MCF 10A (cell line): ENCODE data around the gene MRPL28. TPM values are rescaled to one million over a fixed set of nuclear protein-coding genes. Genes with fewer than 3 reads are reported as not detected.
A peak's percentile ranks its signal among the peaks of the same experiment; 100 is the strongest.

Source experiments
- BruUV-seq: library from RNA; stranded (reverse); fragments of 400-500 nt; replicated peaks from 2 replicates; lab custom pipeline; 2021; lab: Mats Ljungman, UMichigan
- CTCF ChIA-PET: fragments of 300-600 bp; sonication (Branson Sonifier 250); formaldehyde crosslinking; extraction: SDS; loops from one replicate; lab custom pipeline; 2021; ENCODE audit warnings: antibody characterized with exemption, inconsistent platforms; lab: Yijun Ruan, JAX
- POLR2A ChIA-PET: fragments of 300-600, 350-650 bp; sonication (Branson Sonifier 250); formaldehyde crosslinking; extraction: SDS; loops from one replicate; lab custom pipeline; 2020; ENCODE audit warnings: antibody characterized with exemption, inconsistent platforms; lab: Yijun Ruan, JAX
- DNase-seq: peaks from one replicate; pipeline ENCODE4 v3.0.0-alpha.2; 2018; ENCODE audit not compliant: unreplicated experiment
- H3K27ac Mint-ChIP-seq: one replicate; pipeline ENCODE4 v1.8.0; 2022; ENCODE audit warnings: mild to moderate bottlenecking, low read depth, mixed read lengths; ENCODE audit not compliant: unreplicated experiment
- H3K27me3 Mint-ChIP-seq: one replicate; pipeline ENCODE4 v1.8.0; 2022; ENCODE audit warnings: mixed read lengths; ENCODE audit not compliant: insufficient read depth, unreplicated experiment
- H3K36me3 Mint-ChIP-seq: one replicate; pipeline ENCODE4 v1.8.0; 2022; ENCODE audit warnings: mild to moderate bottlenecking, moderate library complexity, mixed read lengths; ENCODE audit not compliant: insufficient read depth, unreplicated experiment
- H3K4me1 Mint-ChIP-seq: one replicate; pipeline ENCODE4 v1.8.0; 2022; ENCODE audit warnings: mixed read lengths; ENCODE audit not compliant: insufficient read depth, unreplicated experiment
- H3K4me3 Mint-ChIP-seq: one replicate; pipeline ENCODE4 v1.8.0; 2022; ENCODE audit warnings: mild to moderate bottlenecking, moderate library complexity, mixed read lengths; ENCODE audit not compliant: unreplicated experiment
- H3K9me3 Mint-ChIP-seq: one replicate; pipeline ENCODE4 v1.8.0; 2022; ENCODE audit warnings: mixed read lengths; ENCODE audit not compliant: unreplicated experiment
- intact Hi-C: fragments of 100-400 bp; cut with micrococcal nuclease; formaldehyde crosslinking; loops from 2 replicates; pipeline ENCODE4 v1.14.1; 2022
- total RNA-seq: library from RNA; stranded (reverse); gene quantifications from 2 replicates; pipeline ENCODE4 v1.2.3, GENCODE V29; 2022
- TF ChIP-seq, protein P1 (sequence below): fragments of 200-600 bp; IDR thresholded peaks from one replicate; pipeline ENCODE4 v1.8.0; 2022; ENCODE audit warnings: antibody characterized with exemption, mild to moderate bottlenecking; ENCODE audit not compliant: unreplicated experiment

The MRPL28 gene
- total RNA-seq, 1 experiment from 2014 or later: 105 TPM

DNA sequence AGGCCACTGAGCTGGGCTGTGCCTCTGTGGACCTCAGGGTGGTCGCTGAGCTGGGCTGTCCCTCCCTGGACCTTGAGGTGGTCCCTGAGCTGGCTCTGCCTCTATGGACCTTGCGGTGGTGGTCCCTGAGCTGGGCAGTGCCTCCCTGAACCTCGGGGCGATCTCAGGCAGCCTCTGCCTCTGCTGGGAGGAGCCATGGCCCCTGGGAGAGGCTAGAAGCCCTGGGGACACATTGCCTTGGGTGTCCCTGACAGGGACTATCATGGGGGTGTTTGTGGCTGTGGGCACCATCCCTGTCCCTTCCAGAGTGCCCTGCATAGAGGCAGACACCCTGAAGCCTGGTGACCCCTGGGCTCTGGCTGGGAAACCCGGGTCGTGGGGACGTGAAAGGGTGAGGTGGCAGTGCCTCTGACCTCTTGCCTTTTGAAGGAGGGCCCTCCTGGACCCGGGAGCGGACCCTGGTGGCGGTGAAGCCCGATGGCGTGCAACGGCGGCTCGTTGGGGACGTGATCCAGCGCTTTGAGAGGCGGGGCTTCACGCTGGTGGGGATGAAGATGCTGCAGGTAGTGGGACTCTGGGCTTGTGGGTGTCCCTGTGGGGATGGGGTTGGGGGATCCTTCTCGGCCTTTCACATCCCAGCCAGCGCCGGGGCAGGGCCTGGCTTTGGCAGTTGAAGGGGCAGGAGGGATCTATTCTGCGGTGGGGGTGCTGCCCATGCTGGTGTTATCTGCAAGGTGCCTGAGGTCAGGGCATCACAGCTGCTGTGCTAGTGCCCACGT is 28.4 kb upstream of the MRPL28 start:
- intact Hi-C loops: no loop called here
- Mint-ChIP-seq H3K36me3 (peaks cover 15% of the 10 kb centered on the region), H3K27ac (no peak overlapping the region), H3K9me3 (no peaks in the 10 kb centered on the region), H3K4me1 (peaks cover 7% of the 10 kb centered on the region), H3K4me3 (peak overlapping the region; percentile 58), H3K27me3 (no peaks in the 10 kb centered on the region)
- DNase-seq: no peak
- no TSS peak for BruUV-seq
- ChIA-PET CTCF (interaction anchor here (0.8 kb wide), 1 partner anchor 28 kb away, joined by 3 read pairs; no protein-coding TSS in a partner anchor), POLR2A (no interaction called here)
- TF ChIP-seq, protein P1, sequence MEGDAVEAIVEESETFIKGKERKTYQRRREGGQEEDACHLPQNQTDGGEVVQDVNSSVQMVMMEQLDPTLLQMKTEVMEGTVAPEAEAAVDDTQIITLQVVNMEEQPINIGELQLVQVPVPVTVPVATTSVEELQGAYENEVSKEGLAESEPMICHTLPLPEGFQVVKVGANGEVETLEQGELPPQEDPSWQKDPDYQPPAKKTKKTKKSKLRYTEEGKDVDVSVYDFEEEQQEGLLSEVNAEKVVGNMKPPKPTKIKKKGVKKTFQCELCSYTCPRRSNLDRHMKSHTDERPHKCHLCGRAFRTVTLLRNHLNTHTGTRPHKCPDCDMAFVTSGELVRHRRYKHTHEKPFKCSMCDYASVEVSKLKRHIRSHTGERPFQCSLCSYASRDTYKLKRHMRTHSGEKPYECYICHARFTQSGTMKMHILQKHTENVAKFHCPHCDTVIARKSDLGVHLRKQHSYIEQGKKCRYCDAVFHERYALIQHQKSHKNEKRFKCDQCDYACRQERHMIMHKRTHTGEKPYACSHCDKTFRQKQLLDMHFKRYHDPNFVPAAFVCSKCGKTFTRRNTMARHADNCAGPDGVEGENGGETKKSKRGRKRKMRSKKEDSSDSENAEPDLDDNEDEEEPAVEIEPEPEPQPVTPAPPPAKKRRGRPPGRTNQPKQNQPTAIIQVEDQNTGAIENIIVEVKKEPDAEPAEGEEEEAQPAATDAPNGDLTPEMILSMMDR: no peak

- TF ChIP-seq, protein P1: peak; percentile 11
- intact Hi-C loops: no loop called here
- no peaks in the 10 kb centered on the region for H3K9me3 Mint-ChIP-seq
- peak overlapping the region; percentile 58 for H3K4me3 Mint-ChIP-seq
- peaks cover 15% of the 10 kb centered on the region for H3K36me3 Mint-ChIP-seq
- ChIA-PET POLR2A (no interaction called here), CTCF (no interaction called here)
- H3K27me3 Mint-ChIP-seq: no peaks in the 10 kb centered on the region
- peaks cover 7% of the 10 kb centered on the region for H3K4me1 Mint-ChIP-seq
- no peak overlapping the region for H3K27ac Mint-ChIP-seq
- no TSS peak for BruUV-seq
- DNase-seq: peak; percentile 47
These were observed 27.5 kb upstream of the MRPL28 start for GRCh38 chr16:397736-398332.

DNA sequence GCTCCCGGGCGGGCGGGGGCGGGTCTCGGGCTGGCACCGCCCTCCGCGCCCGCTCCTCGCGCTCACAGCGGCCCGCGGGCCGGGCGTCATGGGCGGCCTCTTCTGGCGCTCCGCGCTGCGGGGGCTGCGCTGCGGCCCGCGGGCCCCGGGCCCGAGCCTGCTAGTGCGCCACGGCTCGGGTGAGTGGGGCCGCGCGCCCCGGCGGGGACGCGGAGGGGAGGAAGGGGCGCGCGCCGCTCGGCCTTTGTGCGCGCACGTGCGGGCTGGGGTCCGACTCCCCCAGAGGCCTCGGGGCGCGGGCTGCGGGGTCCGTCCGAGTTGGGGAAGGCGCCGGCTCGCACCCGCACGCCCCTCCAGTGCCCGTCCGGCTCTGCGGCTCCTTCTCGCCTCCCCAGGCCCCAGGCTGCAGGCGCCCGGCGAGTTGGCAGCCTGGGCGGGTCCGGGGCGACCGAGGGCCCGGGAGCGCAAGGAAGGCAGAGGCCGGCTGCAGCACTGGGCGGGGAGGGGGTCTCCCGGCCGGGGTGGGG is 26.9 kb upstream of the MRPL28 start, which contains the start of gene NME4:
Gene NME4, plus strand, starts transcription at position 65 of the 527 bp plus-strand sequence. Its CDS starts 24 bp downstream, at position 89.
- no peaks in the 10 kb centered on the region for H3K9me3 Mint-ChIP-seq
- H3K36me3 Mint-ChIP-seq: peaks cover 15% of the 10 kb centered on the region
- no peaks in the 10 kb centered on the region for H3K27me3 Mint-ChIP-seq
- no peak for DNase-seq
- BruUV-seq: no TSS peak
- CTCF ChIA-PET: no interaction called here
- TF ChIP-seq, protein P1: no peak
- H3K4me1 Mint-ChIP-seq: peaks cover 7% of the 10 kb centered on the region
- POLR2A ChIA-PET: no interaction called here
- H3K27ac Mint-ChIP-seq: peak within 1 kb of the TSS; percentile 25
- intact Hi-C loops: no loop called here
- peak within 1 kb of the TSS; percentile 66 for H3K4me3 Mint-ChIP-seq

- intact Hi-C loops: no loop called here
- DNase-seq: no peak
- H3K9me3 Mint-ChIP-seq: no peaks in the 10 kb centered on the region
- peak overlapping the region; percentile 66 for H3K4me3 Mint-ChIP-seq
- H3K4me1 Mint-ChIP-seq: peaks cover 7% of the 10 kb centered on the region
- ChIA-PET CTCF (no interaction called here), POLR2A (interaction anchor here (2.2 kb wide), 1 partner anchor 14 kb away, joined by 6 read pairs; no protein-coding TSS in a partner anchor)
- peak overlapping the region; percentile 25 for H3K27ac Mint-ChIP-seq
- H3K36me3 Mint-ChIP-seq: peaks cover 15% of the 10 kb centered on the region
- BruUV-seq: no TSS peak
- no peaks in the 10 kb centered on the region for H3K27me3 Mint-ChIP-seq
- TF ChIP-seq, protein P1: no peak
These were observed 26.3 kb upstream of the MRPL28 start for GRCh38 chr16:396605-397004.
